Measurements from ENCODE around the gene MED26. TPM values are rescaled to one million over a fixed set of nuclear protein-coding genes. Genes with fewer than 3 reads are reported as not detected.

The MED26 gene
- total RNA-seq, 1 donor from 2014 or later: 13.3 TPM

GRCh38 chr19:16599655-16600346 is 28.2 kb downstream of the MED26 start:
- no peak for TF ChIP-seq CTCF (IDR thresholded peaks at IDR 0.05; ENCODE audit: unreplicated experiment)
- peaks cover 11% of the 10 kb centered on the region for H3K4me1 Mint-ChIP-seq (ENCODE audit: unreplicated experiment)
- peaks cover 3% of the 10 kb centered on the region for H3K27me3 Mint-ChIP-seq (ENCODE audit: unreplicated experiment)
- H3K27ac Mint-ChIP-seq (ENCODE audit: unreplicated experiment): no peak overlapping the region
- H3K9me3 Mint-ChIP-seq (ENCODE audit: unreplicated experiment): no peaks in the 10 kb centered on the region
- H3K36me3 Mint-ChIP-seq (ENCODE audit: low read depth, unreplicated experiment): peaks cover 3% of the 10 kb centered on the region
- DNase-seq (ENCODE audit: low spot score): no peak
- no peak overlapping the region for H3K4me3 Mint-ChIP-seq (ENCODE audit: unreplicated experiment)

GRCh38 chr19:16598848-16599247 is 29.2 kb downstream of the MED26 start:
- H3K4me1 Mint-ChIP-seq (ENCODE audit: unreplicated experiment): peaks cover 20% of the 10 kb centered on the region
- TF ChIP-seq CTCF (IDR thresholded peaks at IDR 0.05; ENCODE audit: unreplicated experiment): no peak
- no peak overlapping the region for H3K4me3 Mint-ChIP-seq (ENCODE audit: unreplicated experiment)
- DNase-seq (ENCODE audit: low spot score): no peak
- H3K9me3 Mint-ChIP-seq (ENCODE audit: unreplicated experiment): no peaks in the 10 kb centered on the region
- peaks cover 3% of the 10 kb centered on the region for H3K36me3 Mint-ChIP-seq (ENCODE audit: low read depth, unreplicated experiment)
- no peak overlapping the region for H3K27ac Mint-ChIP-seq (ENCODE audit: unreplicated experiment)
- H3K27me3 Mint-ChIP-seq (ENCODE audit: unreplicated experiment): peaks cover 4% of the 10 kb centered on the region

GRCh38 chr19:16596399-16596798 is 31.6 kb downstream of the MED26 start:
- H3K27ac Mint-ChIP-seq (ENCODE audit: unreplicated experiment): no peak overlapping the region
- H3K9me3 Mint-ChIP-seq (ENCODE audit: unreplicated experiment): no peaks in the 10 kb centered on the region
- H3K4me3 Mint-ChIP-seq (ENCODE audit: unreplicated experiment): no peak overlapping the region
- TF ChIP-seq CTCF (IDR thresholded peaks at IDR 0.05; ENCODE audit: unreplicated experiment): no peak
- DNase-seq (ENCODE audit: low spot score): no peak
- peaks cover 7% of the 10 kb centered on the region for H3K27me3 Mint-ChIP-seq (ENCODE audit: unreplicated experiment)
- H3K4me1 Mint-ChIP-seq (ENCODE audit: unreplicated experiment): peaks cover 45% of the 10 kb centered on the region
- H3K36me3 Mint-ChIP-seq (ENCODE audit: low read depth, unreplicated experiment): peaks cover 3% of the 10 kb centered on the region

- no peak overlapping the region for H3K4me3 Mint-ChIP-seq (ENCODE audit: unreplicated experiment)
- H3K9me3 Mint-ChIP-seq (ENCODE audit: unreplicated experiment): no peaks in the 10 kb centered on the region
- peaks cover 3% of the 10 kb centered on the region for H3K36me3 Mint-ChIP-seq (ENCODE audit: low read depth, unreplicated experiment)
- DNase-seq (ENCODE audit: low spot score): no peak
- peaks cover 7% of the 10 kb centered on the region for H3K27me3 Mint-ChIP-seq (ENCODE audit: unreplicated experiment)
- H3K4me1 Mint-ChIP-seq (ENCODE audit: unreplicated experiment): peaks cover 48% of the 10 kb centered on the region
- no peak for TF ChIP-seq CTCF (IDR thresholded peaks at IDR 0.05; ENCODE audit: unreplicated experiment)
- H3K27ac Mint-ChIP-seq (ENCODE audit: unreplicated experiment): no peak overlapping the region
Observed at GRCh38 chr19:16595097-16595496, 32.9 kb downstream of the MED26 start.

- peaks cover 49% of the 10 kb centered on the region for H3K4me1 Mint-ChIP-seq (ENCODE audit: unreplicated experiment)
- no peak overlapping the region for H3K27ac Mint-ChIP-seq (ENCODE audit: unreplicated experiment)
- H3K9me3 Mint-ChIP-seq (ENCODE audit: unreplicated experiment): no peaks in the 10 kb centered on the region
- peaks cover 3% of the 10 kb centered on the region for H3K36me3 Mint-ChIP-seq (ENCODE audit: low read depth, unreplicated experiment)
- H3K4me3 Mint-ChIP-seq (ENCODE audit: unreplicated experiment): no peak overlapping the region
- DNase-seq (ENCODE audit: low spot score): no peak
- TF ChIP-seq CTCF (IDR thresholded peaks at IDR 0.05; ENCODE audit: unreplicated experiment): no peak
- peaks cover 7% of the 10 kb centered on the region for H3K27me3 Mint-ChIP-seq (ENCODE audit: unreplicated experiment)
Observed at GRCh38 chr19:16594681-16595091, 33.3 kb downstream of the MED26 start.

Data from endothelial cell (in vitro differentiated cells).